HCT116 (cell line): Measurements from ENCODE around the gene CTIF. TPM values are rescaled to one million over a fixed set of nuclear protein-coding genes. Genes with fewer than 3 reads are reported as not detected.

ENCODE experiments used
- ATAC-seq: fragments of 200-7000 bp; cut with Tn5 transposase; 2 replicates; pipeline ENCODE4 v1.9.1; 2020; ENCODE audit warnings: mild to moderate bottlenecking, moderate library complexity
- BruUV-seq: library from RNA; stranded (reverse); fragments of 400-500 nt; replicated peaks from 2 replicates; lab custom pipeline; 2021; lab: Mats Ljungman, UMichigan
- CTCF ChIA-PET: fragments of 300-600 bp; sonication (Branson Sonifier 250); formaldehyde crosslinking; loops from one replicate; lab custom pipeline; 2021; ENCODE audit warnings: antibody characterized with exemption; lab: Charles Lee
- POLR2A ChIA-PET: fragments of 300-600, 350-600 bp; sonication (Branson Sonifier 250); formaldehyde crosslinking; loops from one replicate; lab custom pipeline; 2021; ENCODE audit warnings: antibody characterized with exemption; lab: Charles Lee
- RAD21 ChIA-PET, 2 experiments: fragments of 300-600 bp; sonication (Branson Sonifier 250); formaldehyde crosslinking; loops; one replicate each; lab custom pipeline; 2023; ENCODE audit warnings: low total read pairs in 2 of 2; ENCODE audit not compliant: uncharacterized antibody in 2 of 2, unreplicated experiment in 2 of 2, low non-redundant PET in 1 of 2; lab: Charles Lee
- DNase-seq: peaks from one replicate; pipeline ENCODE4 v3.0.0-alpha.2; 2010; ENCODE audit warnings: low read depth, low spot score
- H2AFZ ChIP-seq: fragments of 200-600 bp; shearing (Covaris generic), sonication (generic); 2 replicates; pipeline ENCODE4 v1.6.1; 2017; ENCODE audit warnings: low read depth, mixed run types, mixed read lengths, antibody characterized with exemption, low read length; ENCODE audit not compliant: poor library complexity, severe bottlenecking
- H3K27ac ChIP-seq: 2 replicates; pipeline ENCODE4 v1.5.1; 2012; ENCODE audit warnings: low read depth, low read length
- H3K27me3 ChIP-seq: fragments of 200-600 bp; sonication (generic); 2 replicates; pipeline ENCODE4 v1.6.1; 2016; ENCODE audit warnings: mixed run types, low read length, mixed read lengths; ENCODE audit not compliant: insufficient read depth
- H3K36me3 ChIP-seq, 2 experiments: fragments of 200-500 bp in 1 of 2; fragments of 200-600 bp in 1 of 2; sonication (Bioruptor generic) in 1 of 2; sonication (generic) in 1 of 2; 2 replicates each; pipeline versions ENCODE4 v1.5.1 to v1.6.1; 2014 to 2016; ENCODE audit warnings: low read length in 2 of 2, inconsistent platforms in 1 of 2, mixed read lengths in 1 of 2, mixed run types in 1 of 2; ENCODE audit not compliant: insufficient read depth in 2 of 2, control insufficient read depth in 1 of 2
- H3K4me1 ChIP-seq, 2 experiments: fragments of 200-600 bp in 1 of 2; sonication (generic) in 1 of 2; 2 replicates each; pipeline versions ENCODE4 v1.5.1 to v1.6.1; 2012 to 2017; ENCODE audit warnings: low read length in 2 of 2, inconsistent platforms in 1 of 2, mild to moderate bottlenecking in 1 of 2, mixed read lengths in 1 of 2, mixed run types in 1 of 2, moderate library complexity in 1 of 2; ENCODE audit not compliant: insufficient read depth in 2 of 2, control insufficient read depth in 1 of 2
- H3K4me2 ChIP-seq: fragments of 200-600 bp; sonication (generic); 2 replicates; pipeline ENCODE4 v1.6.1; 2017; ENCODE audit warnings: mixed run types, low read length, mixed read lengths
- H3K4me3 ChIP-seq, 2 experiments: fragments of 200-600 bp in 1 of 2; sonication (generic) in 1 of 2; replicated peaks in 1 of 2; 2 replicates each; pipeline ENCODE4 v1.5.1; 2011 to 2016; ENCODE audit warnings: low read length in 2 of 2, control low read depth in 1 of 2, low read depth in 1 of 2, mild to moderate bottlenecking in 1 of 2, mixed read lengths in 1 of 2, mixed run types in 1 of 2
- H3K79me2 ChIP-seq: fragments of 200-600 bp; sonication (generic); 2 replicates; pipeline ENCODE4 v1.6.1; 2017; ENCODE audit warnings: mild to moderate bottlenecking, mixed run types, low read length, moderate library complexity, mixed read lengths; ENCODE audit not compliant: insufficient read depth
- H3K9ac ChIP-seq: fragments of 200-600 bp; sonication (generic); 2 replicates; pipeline ENCODE4 v1.6.1; 2016; ENCODE audit warnings: low read length, mixed read lengths
- H3K9me2 ChIP-seq: fragments of 200-600 bp; sonication (generic), shearing (Covaris generic); 2 replicates; pipeline ENCODE4 v1.6.1; 2017; ENCODE audit warnings: mixed run types, mild to moderate bottlenecking, moderate library complexity; ENCODE audit not compliant: insufficient read depth
- H3K9me3 ChIP-seq, 2 experiments: fragments of 200-500 bp in 1 of 2; fragments of 200-600 bp in 1 of 2; sonication (Bioruptor generic) in 1 of 2; sonication (generic) in 1 of 2; 2 replicates each; pipeline ENCODE4 v1.6.1; 2014 to 2017; ENCODE audit warnings: low read length in 2 of 2, mixed read lengths in 2 of 2, inconsistent platforms in 1 of 2, low read depth in 1 of 2, mild to moderate bottlenecking in 1 of 2, mixed run types in 1 of 2, moderate library complexity in 1 of 2; ENCODE audit not compliant: control insufficient read depth in 1 of 2, insufficient read depth in 1 of 2
- H4K20me1 ChIP-seq: fragments of 200-600 bp; sonication (generic), shearing (Covaris generic); 2 replicates; pipeline ENCODE4 v1.6.1; 2017; ENCODE audit warnings: mixed run types, mild to moderate bottlenecking, moderate library complexity; ENCODE audit not compliant: insufficient read depth
- CEBPB ChIP-seq: IDR thresholded peaks from 2 replicates; pipeline ENCODE4 v1.6.1; 2012; ENCODE audit warnings: low read depth
- CTCF ChIP-seq, 3 experiments: fragments of 200-600 bp in 1 of 3; sonication (generic) in 1 of 3; IDR thresholded peaks in 2 of 3; conservative IDR thresholded peaks in 1 of 3; 2 replicates each; pipeline ENCODE4 v1.5.1; 2012 to 2017; ENCODE audit warnings: low read depth in 2 of 3, low read length in 2 of 3, antibody characterized with exemption in 1 of 3, borderline replicate concordance in 1 of 3, control low read depth in 1 of 3, mild to moderate bottlenecking in 1 of 3, mixed read lengths in 1 of 3, mixed run types in 1 of 3, moderate library complexity in 1 of 3; ENCODE audit not compliant: insufficient read depth in 1 of 3
- EZH2phosphoT487 ChIP-seq: fragments of 200-600 bp; IDR thresholded peaks from 2 replicates; pipeline ENCODE4 v1.6.1; 2018; ENCODE audit warnings: antibody characterized with exemption, borderline replicate concordance
- FOSL1 ChIP-seq: IDR thresholded peaks from 2 replicates; pipeline ENCODE4 v1.6.1; 2012; ENCODE audit warnings: low read depth
- JUND ChIP-seq: IDR thresholded peaks from 2 replicates; pipeline ENCODE4 v1.6.1; 2012
- MAX ChIP-seq: IDR thresholded peaks from 2 replicates; pipeline ENCODE4 v1.6.1; 2012
- POLR2A ChIP-seq: IDR thresholded peaks from 2 replicates; pipeline ENCODE4 v1.7.0; 2011; ENCODE audit warnings: borderline replicate concordance; ENCODE audit not compliant: insufficient read depth, insufficient read length; ENCODE audit errors: extremely low read depth
- POLR2AphosphoS5 ChIP-seq: IDR thresholded peaks from 2 replicates; pipeline ENCODE4 v1.6.1; 2011; ENCODE audit warnings: mild to moderate bottlenecking, low read depth, low read length, moderate library complexity
- SIN3A ChIP-seq: IDR thresholded peaks from 2 replicates; pipeline ENCODE4 v1.6.1; 2012; ENCODE audit warnings: low read depth
- SP1 ChIP-seq: IDR thresholded peaks from 2 replicates; pipeline ENCODE4 v1.6.1; 2012; ENCODE audit warnings: low read depth
- SRF ChIP-seq: IDR thresholded peaks from 2 replicates; pipeline ENCODE4 v1.6.1; 2012; ENCODE audit warnings: low read depth
- ZBTB33 ChIP-seq: IDR thresholded peaks from 2 replicates; pipeline ENCODE4 v1.6.1; 2011; ENCODE audit warnings: mild to moderate bottlenecking, low read length, moderate library complexity; ENCODE audit not compliant: insufficient replicate concordance; ENCODE audit errors: extremely low read depth
- ZFX ChIP-seq: fragments of 450-650 bp; IDR thresholded peaks from 2 replicates; pipeline ENCODE4 v1.6.1; 2017
- ZNF274 ChIP-seq: fragments of 200-500 bp; sonication (Bioruptor generic); IDR thresholded peaks from 2 replicates; pipeline ENCODE4 v1.6.1; 2014; ENCODE audit warnings: mild to moderate bottlenecking, low read depth, low read length, inconsistent platforms
- intact Hi-C: fragments of 100-400 bp; cut with micrococcal nuclease; formaldehyde crosslinking; loops from 2 replicates; pipeline ENCODE4 v1.10.0; 2022
- total RNA-seq: library from RNA; stranded (reverse); gene quantifications from one replicate; pipeline ENCODE4 v1.2.1, GENCODE V29; 2021; ENCODE audit not compliant: unreplicated experiment
- TF ChIP-seq, protein P1 (sequence below): IDR thresholded peaks from 2 replicates; pipeline ENCODE4 v1.6.1; 2012; ENCODE audit warnings: low read depth
- TF ChIP-seq, protein P2 (sequence below): IDR thresholded peaks from 2 replicates; pipeline ENCODE4 v1.6.1; 2012

CTIF gene
- total RNA-seq, 1 experiment from 2014 or later: 19.7 TPM

DNA sequence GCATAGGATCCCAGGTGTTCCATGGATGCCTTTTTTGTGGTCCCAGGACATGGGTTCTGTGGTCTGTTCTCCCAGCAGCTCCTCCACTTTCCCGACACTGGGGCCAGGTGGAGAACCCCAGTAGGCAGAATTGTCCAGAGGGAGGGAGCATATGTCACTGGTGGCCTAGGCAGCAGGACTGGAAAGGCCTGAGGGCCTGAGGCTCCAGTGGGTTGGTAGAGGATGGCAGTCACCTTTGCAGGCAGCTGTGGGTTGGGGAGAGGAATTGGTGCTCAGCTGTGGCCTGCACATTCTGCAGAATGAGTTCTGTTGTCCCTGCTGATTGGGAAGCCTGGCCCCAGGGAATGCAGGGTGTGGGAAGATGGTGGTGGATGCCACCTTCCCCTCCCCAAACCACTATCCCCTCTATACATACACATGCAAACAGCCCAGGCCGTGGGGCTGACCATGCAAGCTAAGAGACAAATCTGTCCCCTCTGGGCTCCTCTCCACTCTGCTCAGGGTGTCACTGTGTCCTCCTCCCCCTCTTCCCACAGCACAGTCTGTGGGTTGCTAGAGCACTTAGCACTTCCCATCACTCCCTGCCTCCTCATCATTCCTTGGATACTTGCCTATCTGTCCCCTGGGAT lies 11.4 kb downstream of the CTIF start:
- no peaks in the 10 kb centered on the region for H3K27me3 ChIP-seq
- no peak overlapping the region for H3K9ac ChIP-seq
- ATAC-seq: no peak
- no peak for TF ChIP-seq MAX
- no peak for TF ChIP-seq EZH2phosphoT487
- TF ChIP-seq ZFX: no peak
- no peak for TF ChIP-seq POLR2A
- no peak for TF ChIP-seq JUND
- no peak for TF ChIP-seq CEBPB
- TF ChIP-seq SRF: no peak
- no peak for TF ChIP-seq POLR2AphosphoS5
- TF ChIP-seq SP1: no peak
- TF ChIP-seq SIN3A: no peak
- no peak for TF ChIP-seq ZBTB33
- TF ChIP-seq, protein P1, sequence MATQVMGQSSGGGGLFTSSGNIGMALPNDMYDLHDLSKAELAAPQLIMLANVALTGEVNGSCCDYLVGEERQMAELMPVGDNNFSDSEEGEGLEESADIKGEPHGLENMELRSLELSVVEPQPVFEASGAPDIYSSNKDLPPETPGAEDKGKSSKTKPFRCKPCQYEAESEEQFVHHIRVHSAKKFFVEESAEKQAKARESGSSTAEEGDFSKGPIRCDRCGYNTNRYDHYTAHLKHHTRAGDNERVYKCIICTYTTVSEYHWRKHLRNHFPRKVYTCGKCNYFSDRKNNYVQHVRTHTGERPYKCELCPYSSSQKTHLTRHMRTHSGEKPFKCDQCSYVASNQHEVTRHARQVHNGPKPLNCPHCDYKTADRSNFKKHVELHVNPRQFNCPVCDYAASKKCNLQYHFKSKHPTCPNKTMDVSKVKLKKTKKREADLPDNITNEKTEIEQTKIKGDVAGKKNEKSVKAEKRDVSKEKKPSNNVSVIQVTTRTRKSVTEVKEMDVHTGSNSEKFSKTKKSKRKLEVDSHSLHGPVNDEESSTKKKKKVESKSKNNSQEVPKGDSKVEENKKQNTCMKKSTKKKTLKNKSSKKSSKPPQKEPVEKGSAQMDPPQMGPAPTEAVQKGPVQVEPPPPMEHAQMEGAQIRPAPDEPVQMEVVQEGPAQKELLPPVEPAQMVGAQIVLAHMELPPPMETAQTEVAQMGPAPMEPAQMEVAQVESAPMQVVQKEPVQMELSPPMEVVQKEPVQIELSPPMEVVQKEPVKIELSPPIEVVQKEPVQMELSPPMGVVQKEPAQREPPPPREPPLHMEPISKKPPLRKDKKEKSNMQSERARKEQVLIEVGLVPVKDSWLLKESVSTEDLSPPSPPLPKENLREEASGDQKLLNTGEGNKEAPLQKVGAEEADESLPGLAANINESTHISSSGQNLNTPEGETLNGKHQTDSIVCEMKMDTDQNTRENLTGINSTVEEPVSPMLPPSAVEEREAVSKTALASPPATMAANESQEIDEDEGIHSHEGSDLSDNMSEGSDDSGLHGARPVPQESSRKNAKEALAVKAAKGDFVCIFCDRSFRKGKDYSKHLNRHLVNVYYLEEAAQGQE: no peak
- no peak for TF ChIP-seq ZNF274
- TF ChIP-seq FOSL1: no peak
- no peak for TF ChIP-seq CTCF (IDR thresholded peaks at IDR 0.05 in 2 of 3, conservative IDR thresholded peaks at IDR 0.05 in 1 of 3; ENCODE audit: borderline replicate concordance in 1 of 3, insufficient read depth in 1 of 3, low read depth in 2 of 3, low read length in 2 of 3)
- TF ChIP-seq, protein P2, sequence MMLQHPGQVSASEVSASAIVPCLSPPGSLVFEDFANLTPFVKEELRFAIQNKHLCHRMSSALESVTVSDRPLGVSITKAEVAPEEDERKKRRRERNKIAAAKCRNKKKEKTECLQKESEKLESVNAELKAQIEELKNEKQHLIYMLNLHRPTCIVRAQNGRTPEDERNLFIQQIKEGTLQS: no peak
- TF ChIP-seq, all 23 proteins: peak for 0
- ChIA-PET RAD21 (no interaction called here), POLR2A (no interaction called here), CTCF (no interaction called here)
- no peaks in the 10 kb centered on the region for H3K9me3 ChIP-seq
- H2AFZ ChIP-seq: no peak overlapping the region
- no peaks in the 10 kb centered on the region for H4K20me1 ChIP-seq
- no TSS peak for BruUV-seq
- no peaks in the 10 kb centered on the region for H3K36me3 ChIP-seq
- H3K9me2 ChIP-seq: no peaks in the 10 kb centered on the region
- peaks cover 13 to 23% of the 10 kb centered on the region in 2 experiments; a peak in 3 of 4 replicates for H3K4me1 ChIP-seq
- intact Hi-C loops: no loop called here
- H3K4me2 ChIP-seq: no peak overlapping the region
- H3K27ac ChIP-seq: no peak overlapping the region
- H3K79me2 ChIP-seq: no peaks in the 10 kb centered on the region
- no peak for DNase-seq
- no peak overlapping the region for H3K4me3 ChIP-seq
